Activated CD8-positive, alpha-beta memory T cell treated with anti-CD3 and anti-CD28 coated beads, Interleukin-2, amount 10 ng/mL, durations not matched to agents 7 days and 5 days (primary cell): ENCODE measurements around the gene S100A16. TPM values are rescaled to one million over a fixed set of nuclear protein-coding genes. Genes with fewer than 3 reads are reported as not detected.
"Not testable (repeated sequence)": the region's sequence is repeated elsewhere in the genome, so short reads cannot be mapped to it uniquely, and the experiment has no call there.

Source experiments
- ATAC-seq: fragments of 150-1000 bp; cut with Tn5 transposase; one replicate; pipeline ENCODE4 v1.10.0; 2021; ENCODE audit warnings: moderate library complexity
- CTCF ChIA-PET: fragments of 350-600 bp; sonication (Branson Sonifier 250); formaldehyde crosslinking; loops from one replicate; lab custom pipeline; 2021; ENCODE audit warnings: antibody characterized with exemption; lab: Charles Lee
- DNase-seq: peaks from one replicate; pipeline ENCODE4 v3.0.0-alpha.2; 2020
- H3K27ac Mint-ChIP-seq: one replicate; pipeline ENCODE4 v1.8.0; 2021; ENCODE audit warnings: mild to moderate bottlenecking, mixed read lengths
- H3K27me3 Mint-ChIP-seq: one replicate; pipeline ENCODE4 v1.8.0; 2021; ENCODE audit warnings: mixed read lengths
- H3K36me3 Mint-ChIP-seq: one replicate; pipeline ENCODE4 v1.8.0; 2021; ENCODE audit warnings: mild to moderate bottlenecking, mixed read lengths
- H3K4me1 Mint-ChIP-seq: one replicate; pipeline ENCODE4 v1.8.0; 2021; ENCODE audit warnings: mixed read lengths
- H3K4me3 Mint-ChIP-seq: one replicate; pipeline ENCODE4 v1.8.0; 2021; ENCODE audit warnings: mild to moderate bottlenecking, moderate library complexity, mixed read lengths
- H3K9me3 Mint-ChIP-seq: one replicate; pipeline ENCODE4 v1.8.0; 2022; ENCODE audit warnings: low read depth, mixed read lengths
- total RNA-seq, 2 experiments: library from RNA; stranded (reverse); gene quantifications; one replicate each; pipeline ENCODE4 v1.2.3, GENCODE V29; 2021

S100A16 gene
- total RNA-seq, 2 experiments from 2014 or later: not detected

- CTCF ChIA-PET: interaction anchor here (0.9 to 1.7 kb wide), 2 partner anchors 10 to 114 kb away, joined by 3 to 5 read pairs; no protein-coding TSS in a partner anchor
- Mint-ChIP-seq H3K4me3 (no peak overlapping the region), H3K9me3 (no peaks in the 10 kb centered on the region), H3K27me3 (no peaks in the 10 kb centered on the region), H3K4me1 (peaks cover 30% of the 10 kb centered on the region), H3K36me3 (peaks cover 43% of the 10 kb centered on the region), H3K27ac (no peak overlapping the region)
- ATAC-seq (no peak), DNase-seq (no peak)
These were observed 34.4 kb upstream of the S100A16 start for GRCh38 chr1:153647346-153647714.

GRCh38 chr1:153646672-153647345 is 33.9 kb upstream of the S100A16 start:
- peak overlapping the region; percentile 63 for H3K27ac Mint-ChIP-seq
- CTCF ChIA-PET: interaction anchor here (0.9 to 1.7 kb wide), 2 partner anchors 10 to 113 kb away, joined by 3 to 5 read pairs; no protein-coding TSS in a partner anchor

GRCh38 chr1:153643816-153644215 is 30.9 kb upstream of the S100A16 start:
- H3K4me1 Mint-ChIP-seq: peaks cover 29% of the 10 kb centered on the region
- no peak overlapping the region for H3K4me3 Mint-ChIP-seq
- H3K27ac Mint-ChIP-seq: no peak overlapping the region
- CTCF ChIA-PET: interaction anchor here (1.0 to 1.6 kb wide), 3 partner anchors 9 to 36 kb away, joined by 3 to 6 read pairs (median 5); partner anchors contain the start of gene CHTOP
- H3K27me3 Mint-ChIP-seq: no peaks in the 10 kb centered on the region
- DNase-seq (no peak), ATAC-seq (no peak)
- H3K36me3 Mint-ChIP-seq: peaks cover 64% of the 10 kb centered on the region
- H3K9me3 Mint-ChIP-seq: no peaks in the 10 kb centered on the region

More at GRCh38 chr1:153646672-153647345, 33.9 kb upstream of the S100A16 start:
- H3K36me3 Mint-ChIP-seq: peaks cover 46% of the 10 kb centered on the region
- peaks cover 33% of the 10 kb centered on the region for H3K4me1 Mint-ChIP-seq
- DNase-seq: no peak
- no peaks in the 10 kb centered on the region for H3K27me3 Mint-ChIP-seq
- no peak overlapping the region for H3K4me3 Mint-ChIP-seq
- no peak for ATAC-seq
- H3K9me3 Mint-ChIP-seq: no peaks in the 10 kb centered on the region

- H3K27ac Mint-ChIP-seq: no peak overlapping the region
- H3K4me3 Mint-ChIP-seq: no peak overlapping the region
- H3K4me1 Mint-ChIP-seq: peaks cover 29% of the 10 kb centered on the region
- CTCF ChIA-PET: interaction anchor here (0.9 to 1.6 kb wide), 4 partner anchors 9 to 37 kb away, joined by 3 to 6 read pairs (median 4); partner anchors contain the start of gene CHTOP
- DNase-seq (no peak), ATAC-seq (no peak)
- H3K27me3 Mint-ChIP-seq: no peaks in the 10 kb centered on the region
- peaks cover 69% of the 10 kb centered on the region for H3K36me3 Mint-ChIP-seq
- H3K9me3 Mint-ChIP-seq: no peaks in the 10 kb centered on the region
These were observed 30.2 kb upstream of the S100A16 start for GRCh38 chr1:153643100-153643499.

GRCh38 chr1:153642161-153642560 is 29.2 kb upstream of the S100A16 start:
- H3K27me3 Mint-ChIP-seq: no peaks in the 10 kb centered on the region
- H3K27ac Mint-ChIP-seq: no peak overlapping the region
- no peak for DNase-seq
- H3K36me3 Mint-ChIP-seq: peaks cover 70% of the 10 kb centered on the region
- no peaks in the 10 kb centered on the region for H3K9me3 Mint-ChIP-seq
- no peak for ATAC-seq
- peaks cover 31% of the 10 kb centered on the region for H3K4me1 Mint-ChIP-seq
- no peak overlapping the region for H3K4me3 Mint-ChIP-seq
- CTCF ChIA-PET: interaction anchor here (1.4 kb wide), 1 partner anchor 8 kb away, joined by 5 read pairs; the partner anchor contains the start of gene CHTOP

GRCh38 chr1:153640861-153641260 is 27.9 kb upstream of the S100A16 start:
- Mint-ChIP-seq H3K4me1 (peaks cover 32% of the 10 kb centered on the region), H3K9me3 (no peaks in the 10 kb centered on the region), H3K27ac (no peak overlapping the region), H3K4me3 (no peak overlapping the region), H3K36me3 (peaks cover 73% of the 10 kb centered on the region), H3K27me3 (no peaks in the 10 kb centered on the region)
- no peak for ATAC-seq
- CTCF ChIA-PET: no interaction called here
- no peak for DNase-seq

GRCh38 chr1:153640213-153640612 is 27.3 kb upstream of the S100A16 start:
- H3K36me3 Mint-ChIP-seq: peaks cover 68% of the 10 kb centered on the region
- H3K27ac Mint-ChIP-seq, H3K4me3 Mint-ChIP-seq, H3K9me3 Mint-ChIP-seq, DNase-seq, ATAC-seq, H3K27me3 Mint-ChIP-seq, CTCF ChIA-PET: not testable (repeated sequence)
- H3K4me1 Mint-ChIP-seq: peaks cover 31% of the 10 kb centered on the region

GRCh38 chr1:153639280-153639679 is 26.3 kb upstream of the S100A16 start:
- peaks cover 65% of the 10 kb centered on the region for H3K36me3 Mint-ChIP-seq
- no peaks in the 10 kb centered on the region for H3K9me3 Mint-ChIP-seq

GRCh38 chr1:153638261-153638660 is 25.3 kb upstream of the S100A16 start:
- Mint-ChIP-seq H3K9me3 (no peaks in the 10 kb centered on the region), H3K27ac (no peak overlapping the region), H3K4me3 (no peak overlapping the region), H3K36me3 (peaks cover 58% of the 10 kb centered on the region), H3K4me1 (peaks cover 34% of the 10 kb centered on the region), H3K27me3 (no peaks in the 10 kb centered on the region)
- ATAC-seq (no peak), DNase-seq (no peak)
- CTCF ChIA-PET: interaction anchor here (1.2 to 1.4 kb wide), 3 partner anchors 11 to 128 kb away, joined by 3 to 5 read pairs (median 4); partner anchors contain the start of gene S100A13

More at GRCh38 chr1:153639280-153639679, 26.3 kb upstream of the S100A16 start:
- ATAC-seq (no peak), DNase-seq (no peak)
- no peak overlapping the region for H3K4me3 Mint-ChIP-seq
- no peak overlapping the region for H3K27ac Mint-ChIP-seq
- H3K4me1 Mint-ChIP-seq: peaks cover 34% of the 10 kb centered on the region
- CTCF ChIA-PET: no interaction called here
- no peaks in the 10 kb centered on the region for H3K27me3 Mint-ChIP-seq

GRCh38 chr1:153636312-153636711 is 23.4 kb upstream of the S100A16 start:
- H3K36me3 Mint-ChIP-seq: peaks cover 49% of the 10 kb centered on the region
- DNase-seq: no peak
- no peak overlapping the region for H3K4me3 Mint-ChIP-seq
- no peaks in the 10 kb centered on the region for H3K27me3 Mint-ChIP-seq
- ATAC-seq: no peak
- peak overlapping the region; percentile 100 for H3K27ac Mint-ChIP-seq
- H3K9me3 Mint-ChIP-seq: no peaks in the 10 kb centered on the region
- CTCF ChIA-PET: interaction anchor here (1.6 kb wide), 1 partner anchor 10 kb away, joined by 5 read pairs; no protein-coding TSS in a partner anchor
- peaks cover 42% of the 10 kb centered on the region for H3K4me1 Mint-ChIP-seq

- ATAC-seq: no peak
- H3K36me3 Mint-ChIP-seq: peaks cover 45% of the 10 kb centered on the region
- peak overlapping the region; percentile 100 for H3K27ac Mint-ChIP-seq
- CTCF ChIA-PET: interaction anchor here (1.5 to 3.6 kb wide), 7 partner anchors 8 to 351 kb away, joined by 4 to 26 read pairs (median 13); no protein-coding TSS in a partner anchor
- peaks cover 41% of the 10 kb centered on the region for H3K4me1 Mint-ChIP-seq
- no peaks in the 10 kb centered on the region for H3K27me3 Mint-ChIP-seq
- H3K4me3 Mint-ChIP-seq: peak overlapping the region; percentile 99
- no peak for DNase-seq
- H3K9me3 Mint-ChIP-seq: no peaks in the 10 kb centered on the region
These were observed 22.9 kb upstream of the S100A16 start for GRCh38 chr1:153635872-153636271.

- H3K9me3 Mint-ChIP-seq: no peaks in the 10 kb centered on the region
These were observed 21.1 kb upstream of the S100A16 start, which contains the start of gene CHTOP for GRCh38 chr1:153633754-153634665. Gene CHTOP (plus strand): TSS chr1:153634066. CDS start chr1:153636589, 2,523 bp downstream.

More at GRCh38 chr1:153633754-153634665, 21.1 kb upstream of the S100A16 start, which contains the start of gene CHTOP:
- CTCF ChIA-PET: interaction anchor here (1.1 to 3.6 kb wide), 18 partner anchors 9 to 353 kb away, joined by 3 to 26 read pairs (median 6); partner anchors contain the start of genes S100A4, S100A5 and S100A6
- DNase-seq: peak; percentile 99
- Mint-ChIP-seq H3K27me3 (no peaks in the 10 kb centered on the region), H3K27ac (peak within 1 kb of the TSS; percentile 100), H3K36me3 (peaks cover 38% of the 10 kb centered on the region), H3K4me3 (peak within 1 kb of the TSS; percentile 99), H3K4me1 (peaks cover 42% of the 10 kb centered on the region)
- ATAC-seq: peak; percentile 92
